HG03571 (cell line): ENCODE measurements around the gene LUC7L2.
A peak's percentile ranks its signal among the peaks of the same experiment; 100 is the strongest.
"Not testable (repeated sequence)": the region's sequence is repeated elsewhere in the genome, so short reads cannot be mapped to it uniquely, and the experiment has no call there.

Experiments
- ATAC-seq: cut with Tn5 transposase; IDR thresholded peaks from one replicate; pipeline ENCODE4 v1.9.1; 2021; ENCODE audit not compliant: unreplicated experiment

LUC7L2 gene, protein sequence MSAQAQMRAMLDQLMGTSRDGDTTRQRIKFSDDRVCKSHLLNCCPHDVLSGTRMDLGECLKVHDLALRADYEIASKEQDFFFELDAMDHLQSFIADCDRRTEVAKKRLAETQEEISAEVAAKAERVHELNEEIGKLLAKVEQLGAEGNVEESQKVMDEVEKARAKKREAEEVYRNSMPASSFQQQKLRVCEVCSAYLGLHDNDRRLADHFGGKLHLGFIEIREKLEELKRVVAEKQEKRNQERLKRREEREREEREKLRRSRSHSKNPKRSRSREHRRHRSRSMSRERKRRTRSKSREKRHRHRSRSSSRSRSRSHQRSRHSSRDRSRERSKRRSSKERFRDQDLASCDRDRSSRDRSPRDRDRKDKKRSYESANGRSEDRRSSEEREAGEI

GRCh38 chr7:139359366-139360209 lies at the start of gene LUC7L2:
Gene LUC7L2, plus strand, starts transcription at chr7:139359894. Its CDS starts 368 bp downstream, at chr7:139360262.
- ATAC-seq: peak; percentile 76

- ATAC-seq: no peak
These were observed 41.7 kb upstream of the LUC7L2 start for GRCh38 chr7:139317939-139318505.

DNA sequence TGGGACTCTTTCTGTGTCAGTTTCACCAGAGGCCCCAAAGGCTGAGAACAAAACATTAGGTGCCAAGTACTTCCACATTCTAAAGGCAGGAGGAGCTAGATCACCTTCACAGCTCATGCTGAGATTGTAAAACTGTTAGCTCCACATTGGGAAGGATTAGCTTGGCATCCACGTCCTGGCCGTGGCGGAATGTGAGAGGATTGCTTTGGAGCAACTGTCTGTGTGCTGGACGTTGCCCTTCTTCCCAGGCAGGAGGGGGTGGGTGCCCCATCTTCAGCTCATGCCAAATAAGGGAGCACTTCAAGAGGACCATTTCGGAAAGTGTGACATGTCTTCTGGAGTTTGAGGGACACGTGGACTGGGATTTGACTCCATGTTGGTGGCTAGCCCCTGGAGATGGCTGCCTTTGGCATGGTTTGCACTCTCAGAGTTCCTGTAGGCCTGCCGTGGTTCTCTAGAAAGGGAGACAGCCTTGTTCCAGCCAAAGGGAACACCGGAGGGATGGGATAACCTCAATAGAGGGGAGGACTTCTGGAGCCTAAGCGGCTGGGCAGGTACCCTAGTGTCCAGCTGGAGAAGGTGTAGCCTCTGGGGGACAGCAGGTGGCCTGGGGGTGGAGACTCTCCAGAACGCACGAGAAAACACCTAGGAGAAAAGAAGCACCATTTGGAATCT lies 38.5 kb upstream of the LUC7L2 start:
- no peak for ATAC-seq

GRCh38 chr7:139324709-139325108 lies 35.0 kb upstream of the LUC7L2 start:
- not testable (repeated sequence) for ATAC-seq

DNA sequence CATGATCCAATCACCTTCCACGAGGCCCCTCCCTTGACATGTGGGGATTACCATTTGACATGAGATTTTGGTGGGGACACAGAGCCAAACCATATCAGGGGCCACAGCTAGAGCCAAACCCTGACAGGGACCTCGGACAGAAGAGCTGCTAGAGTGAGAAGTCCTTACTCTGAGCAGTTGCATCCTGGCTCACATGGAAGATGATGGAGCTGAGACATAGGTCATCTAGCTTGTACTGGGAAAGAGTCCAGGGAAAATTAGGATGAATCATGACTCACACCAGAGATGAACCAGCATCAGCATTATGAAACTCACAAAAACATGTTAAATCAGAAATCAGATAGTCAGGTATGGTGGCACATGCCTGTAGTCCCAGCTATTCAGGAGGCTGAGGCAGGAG lies 31.3 kb upstream of the LUC7L2 start:
- no peak for ATAC-seq

DNA sequence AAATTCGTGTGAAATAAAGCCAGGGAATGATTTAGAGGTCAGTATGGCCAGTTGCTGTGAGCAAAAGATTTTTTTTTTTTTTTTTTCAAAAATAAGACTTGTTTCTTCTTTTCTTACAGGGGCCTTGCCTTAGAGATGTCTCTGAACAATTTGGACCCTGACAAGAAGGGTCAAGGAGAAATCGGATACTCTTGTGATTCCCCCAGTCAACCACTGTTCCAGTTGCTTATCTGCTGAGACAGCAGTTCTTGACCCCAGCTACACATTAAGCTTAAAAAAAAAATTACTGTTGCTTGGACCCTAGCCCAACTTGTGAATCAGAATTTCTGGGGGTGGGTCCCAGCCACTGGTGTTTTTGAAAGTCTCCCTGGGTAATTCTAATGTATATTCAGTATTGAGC lies 30.6 kb upstream of the LUC7L2 start:
- no peak for ATAC-seq

GRCh38 chr7:139330333-139331030 lies 29.2 kb upstream of the LUC7L2 start:
- ATAC-seq: no peak

- ATAC-seq: no peak
These were observed 26.9 kb upstream of the LUC7L2 start for GRCh38 chr7:139332697-139333359.

DNA sequence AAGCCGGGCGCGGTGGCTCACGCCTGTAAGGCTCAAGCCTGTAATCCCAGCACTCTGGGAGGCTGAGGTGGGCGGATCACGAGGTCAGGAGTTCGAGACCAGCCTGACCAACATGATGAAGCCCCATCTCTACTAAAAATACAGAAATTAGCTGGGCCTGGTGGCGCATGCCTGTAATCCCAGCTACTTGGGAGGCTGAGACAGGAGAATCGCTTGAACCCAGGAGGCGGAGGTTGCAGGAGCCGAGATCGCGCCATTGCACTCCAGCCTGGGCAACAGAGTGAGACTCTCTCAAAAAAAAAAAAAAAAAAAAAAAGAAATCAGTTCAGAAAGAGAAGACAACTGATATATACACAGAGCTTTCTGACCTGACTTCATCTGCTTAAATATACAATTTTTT lies 26.3 kb upstream of the LUC7L2 start:
- not testable (repeated sequence) for ATAC-seq

GRCh38 chr7:139334399-139335150 lies 25.1 kb upstream of the LUC7L2 start:
- ATAC-seq: no peak

GRCh38 chr7:139339025-139339424 lies 20.7 kb upstream of the LUC7L2 start:
- ATAC-seq: no peak

GRCh38 chr7:139339698-139340036 lies 20.0 kb upstream of the LUC7L2 start:
- ATAC-seq: no peak

GRCh38 chr7:139340037-139340807 lies 19.5 kb upstream of the LUC7L2 start:
- ATAC-seq: peak; percentile 82

DNA sequence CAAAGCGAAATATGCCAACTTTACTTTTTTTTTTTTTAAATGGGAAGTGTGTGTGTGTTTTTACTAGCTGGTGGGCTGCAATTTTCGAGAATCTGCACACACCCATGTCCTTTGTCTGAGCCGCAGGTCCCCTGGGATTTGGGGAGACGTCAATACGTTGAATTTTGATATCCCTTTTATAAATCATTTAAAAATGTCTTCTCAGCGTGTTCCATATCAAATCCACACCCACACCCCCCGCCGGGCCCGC lies 19.0 kb upstream of the LUC7L2 start:
- ATAC-seq: no peak

DNA sequence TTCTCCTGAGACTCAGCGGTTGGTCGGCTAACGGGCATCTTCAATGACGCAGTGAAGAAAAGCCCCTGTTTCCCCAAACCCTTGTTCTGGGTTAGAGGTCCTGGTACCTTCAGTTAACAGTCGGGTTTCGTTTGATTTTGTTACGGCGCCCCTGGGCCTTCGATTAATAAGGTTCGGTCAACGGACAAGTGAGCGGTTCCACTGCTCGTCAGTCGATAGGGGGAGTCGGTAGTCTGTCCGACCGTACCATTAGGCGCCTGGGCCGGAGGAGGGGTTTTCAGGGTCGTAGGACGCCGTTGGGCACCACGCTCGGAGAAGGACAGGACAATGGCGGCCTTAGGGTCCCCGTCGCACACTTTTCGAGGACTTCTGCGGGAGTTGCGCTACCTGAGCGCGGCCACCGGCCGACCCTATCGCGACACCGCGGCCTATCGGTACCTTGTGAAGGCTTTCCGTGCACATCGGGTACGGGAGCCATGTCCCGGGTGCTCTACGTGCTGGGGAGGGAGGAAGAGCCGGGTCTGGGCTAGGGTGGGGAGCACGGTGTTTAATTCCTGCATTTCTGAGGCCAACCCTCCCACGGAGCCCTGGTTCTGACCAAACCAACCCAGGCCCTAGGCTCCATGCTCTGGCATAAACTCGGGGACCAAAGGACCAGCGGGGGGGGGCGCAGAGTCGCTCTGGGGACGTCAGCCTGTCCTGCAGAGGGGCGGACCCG lies 18.5 kb upstream of the LUC7L2 start, which contains the start of gene FMC1:
Gene FMC1 (plus strand): TSS at position 280 of the 718 bp plus-strand sequence. CDS start 48 bp downstream, at position 328.
- peak; percentile 46 for ATAC-seq

DNA sequence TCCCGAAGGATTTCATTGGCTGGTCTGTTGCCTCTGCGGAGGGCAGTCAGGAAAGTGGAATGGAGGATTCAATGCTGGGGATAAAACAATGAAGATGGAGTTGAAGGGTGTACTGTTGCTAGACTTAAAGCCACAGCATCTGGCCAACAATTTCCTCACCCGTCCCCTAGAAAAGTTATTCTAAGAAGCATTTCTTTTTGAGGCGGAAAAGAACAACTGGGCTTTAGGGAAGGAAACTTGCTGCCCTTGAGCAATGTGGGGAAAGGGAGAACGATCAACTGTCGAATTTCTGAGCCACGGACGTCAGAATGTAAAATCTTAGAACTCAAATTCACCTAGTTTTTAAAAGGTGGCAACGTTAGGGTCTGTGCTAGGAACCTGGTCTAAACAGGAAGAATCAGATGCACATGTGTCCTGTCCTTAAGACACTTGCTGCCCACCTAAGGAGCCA lies 17.9 kb upstream of the LUC7L2 start:
- no peak for ATAC-seq

DNA sequence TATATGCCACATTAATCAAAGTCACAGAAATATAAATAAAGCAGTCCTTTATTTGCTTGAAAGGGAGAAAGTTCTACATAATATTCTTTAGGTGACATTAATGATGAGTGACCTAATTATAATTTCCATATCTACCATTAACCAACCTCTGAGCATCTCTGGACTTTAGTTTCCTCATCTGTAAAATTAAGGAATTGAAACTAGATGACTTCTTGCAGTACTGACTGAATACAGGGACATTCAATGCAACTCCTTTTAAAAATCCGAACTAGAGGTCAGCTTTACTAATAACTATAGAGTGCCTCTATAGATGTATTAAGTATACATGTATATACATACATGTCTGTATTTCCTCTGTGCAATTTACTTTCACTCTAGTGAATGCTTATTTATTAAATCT lies 14.7 kb upstream of the LUC7L2 start:
- ATAC-seq: no peak

DNA sequence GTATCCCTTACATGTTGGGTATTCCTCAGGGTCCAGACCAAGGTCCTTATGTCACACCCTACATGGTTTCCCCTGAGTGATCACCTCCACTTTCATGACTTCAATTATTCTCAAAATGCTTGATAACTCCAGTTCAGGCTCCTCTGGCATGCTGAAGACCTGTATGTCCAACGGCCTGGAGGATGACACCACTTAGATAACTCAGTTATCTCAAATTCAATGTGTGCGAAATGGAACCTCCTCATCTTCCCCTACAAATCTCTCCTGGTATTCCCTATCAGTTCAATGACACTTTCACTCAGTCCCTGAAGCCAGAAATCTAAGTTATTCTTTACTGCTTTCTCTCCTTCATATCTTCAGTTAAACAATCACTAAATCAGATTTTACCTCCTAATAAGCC lies 8.7 kb upstream of the LUC7L2 start:
- no peak for ATAC-seq
